ENCODE results near the gene ERICH6B.

- TF ChIP-seq YY1 (IDR thresholded peaks at IDR 0.05; ENCODE audit: low read depth) (no peak), MXI1 (IDR thresholded peaks at IDR 0.05; ENCODE audit: low read depth, low read length) (no peak), CTCF (IDR thresholded peaks at IDR 0.05) (no peak), TCF12 (IDR thresholded peaks at IDR 0.05) (no peak), POLR2AphosphoS5 (IDR thresholded peaks at IDR 0.05; ENCODE audit: low read depth, low read length) (no peak), USF1 (IDR thresholded peaks at IDR 0.05; ENCODE audit: borderline replicate concordance, low read depth) (no peak), SIN3A (IDR thresholded peaks at IDR 0.05; ENCODE audit: borderline replicate concordance, low read depth, low read length) (no peak), JUND (IDR thresholded peaks at IDR 0.05) (no peak), SMC3 (IDR thresholded peaks at IDR 0.05; ENCODE audit: low read depth, low read length) (no peak), REST (IDR thresholded peaks at IDR 0.05; ENCODE audit: low read depth, low read length) (no peak), MAX (IDR thresholded peaks at IDR 0.05; ENCODE audit: low read depth) (no peak), PBX3 (IDR thresholded peaks at IDR 0.05) (no peak), TAF1 (IDR thresholded peaks at IDR 0.05; ENCODE audit: borderline replicate concordance, low read depth, low read length) (no peak)
These were observed 25.5 kb downstream of the ERICH6B start for GRCh38 chr13:45590066-45590465.

Measured in SK-N-SH (cell line).